ENCODE measurements around the gene ZNF699.

- TF ChIP-seq CTCF (IDR thresholded peaks at IDR 0.05) (no peak), EP300 (IDR thresholded peaks at IDR 0.05) (no peak), POLR2AphosphoS5 (IDR thresholded peaks at IDR 0.05) (no peak), POLR2A (IDR thresholded peaks at IDR 0.05) (no peak)
Measured at GRCh38 chr19:9306443-9306842, 3.2 kb downstream of the ZNF699 start.
